Thymus (tissue), 14 donors: Measurements from ENCODE around the gene ENOSF1. TPM values are rescaled to one million over a fixed set of nuclear protein-coding genes. Genes with fewer than 3 reads are reported as not detected.
A peak's percentile ranks its signal among the peaks of the same experiment; 100 is the strongest.
"Not testable (repeated sequence)": the region's sequence is repeated elsewhere in the genome, so short reads cannot be mapped to it uniquely, and the experiment has no call there.

Experiments
- DNase-seq, 9 donors: peaks; one replicate each; pipeline ENCODE4 v3.0.0-alpha.2; 2013; ENCODE audit warnings: low spot score in 9 of 9, low read depth in 6 of 9, missing footprints in 1 of 9
- H3K27ac ChIP-seq, 2 donors: one replicate each; pipeline ENCODE4 v1.5.1; 2013; ENCODE audit warnings: control low read depth in 1 of 2, low read depth in 1 of 2, low read length in 1 of 2, mild to moderate bottlenecking in 1 of 2, moderate library complexity in 1 of 2
- H3K27me3 ChIP-seq, 2 donors: one replicate each; pipeline ENCODE4 v1.5.1; 2013; ENCODE audit warnings: low read length in 1 of 2; ENCODE audit not compliant: control insufficient read depth in 2 of 2, insufficient read depth in 1 of 2
- H3K36me3 ChIP-seq, 2 donors: one replicate each; pipeline ENCODE4 v1.5.1; 2013; ENCODE audit warnings: low read length in 1 of 2, mild to moderate bottlenecking in 1 of 2, moderate library complexity in 1 of 2; ENCODE audit not compliant: control insufficient read depth in 2 of 2, insufficient read depth in 2 of 2
- H3K4me1 ChIP-seq, 2 donors: one replicate each; pipeline ENCODE4 v1.5.1; 2013; ENCODE audit warnings: low read length in 2 of 2; ENCODE audit not compliant: control insufficient read depth in 2 of 2, insufficient read depth in 2 of 2
- H3K4me3 ChIP-seq, 2 donors: one replicate each; pipeline ENCODE4 v1.5.1; 2013; ENCODE audit warnings: low read length in 2 of 2, control low read depth in 1 of 2, mild to moderate bottlenecking in 1 of 2
- H3K9me3 ChIP-seq, 2 donors: one replicate each; pipeline ENCODE4 v1.5.1; 2013; ENCODE audit warnings: low read length in 1 of 2, mild to moderate bottlenecking in 1 of 2; ENCODE audit not compliant: control insufficient read depth in 2 of 2, insufficient read depth in 1 of 2
- WGBS: extraction: QIAGEN DNeasy Blood & Tissue Kit; methylation state at CpG from one replicate; pipeline ENCODE4 v1.1.7; 2013; 5-methylcytosine and 5-hydroxymethylcytosine counted together
- long read RNA-seq, 10 donors: transcript quantifications; one replicate each; lab custom pipeline, GENCODE V29; 2026
- polyA plus RNA-seq: library from polyadenylated mRNA; stranded (reverse); fragments of 200-250 nt; gene quantifications from one replicate; pipeline ENCODE4 v1.2.3, GENCODE V29; 2013
- total RNA-seq: library from RNA; stranded (reverse); fragments of 120-200 nt; gene quantifications from one replicate; pipeline ENCODE4 v1.2.4, GENCODE V29; 2013
- donor health status: healthy.

The ENOSF1 gene
- total RNA-seq = 31.0 TPM
- polyA plus RNA-seq = 83.1 TPM
- long read RNA-seq, donor 1, full-length matches to known transcripts = 1 of 1 reads
- long read RNA-seq, donor 1, partial matches to known transcripts = 0 of 1 reads
- long read RNA-seq, donor 1, other reads (novel, unspliced or antisense) = 0 of 1 reads
- long read RNA-seq, donor 2, transcript ENOSF1-214 (7 exons, 1,096 nt) = major isoform, 8 of 25 reads
- long read RNA-seq, donor 2, partial matches to known transcripts = 5 of 25 reads
- long read RNA-seq, donor 2, other reads (novel, unspliced or antisense) = 0 of 25 reads
- long read RNA-seq, donor 3, transcript ENOSF1-201 (16 exons, 1,867 nt) = major isoform, 6 of 30 reads
- long read RNA-seq, donor 3, transcript ENOSF1-213 (3 exons, 443 nt) = major isoform, 6 of 30 reads
- long read RNA-seq, donor 3, partial matches to known transcripts = 12 of 30 reads
- long read RNA-seq, donor 3, other reads (novel, unspliced or antisense) = 0 of 30 reads
- long read RNA-seq, donor 4, full-length matches to known transcripts = 4 of 4 reads
- long read RNA-seq, donor 4, partial matches to known transcripts = 0 of 4 reads
- long read RNA-seq, donor 4, other reads (novel, unspliced or antisense) = 0 of 4 reads
- long read RNA-seq, donor 5, transcript ENOSF1-214 (7 exons, 1,096 nt) = major isoform, 6 of 331 reads
- long read RNA-seq, donor 5, partial matches to known transcripts = 71 of 331 reads
- long read RNA-seq, donor 5, other reads (novel, unspliced or antisense) = 243 of 331 reads
- long read RNA-seq, donor 6, partial matches to known transcripts = 0 of 4 reads
- long read RNA-seq, donor 6, other reads (novel, unspliced or antisense) = 0 of 4 reads
- long read RNA-seq, donor 7, partial matches to known transcripts = 213 of 221 reads
- long read RNA-seq, donor 7, other reads (novel, unspliced or antisense) = 0 of 221 reads
- long read RNA-seq, donor 8, partial matches to known transcripts = 0 of 4 reads
- long read RNA-seq, donor 8, other reads (novel, unspliced or antisense) = 0 of 4 reads
- long read RNA-seq, donor 9, full-length matches to known transcripts = 6 of 6 reads
- long read RNA-seq, donor 9, partial matches to known transcripts = 0 of 6 reads
- long read RNA-seq, donor 9, other reads (novel, unspliced or antisense) = 0 of 6 reads
- long read RNA-seq, donor 10, partial matches to known transcripts = 0 of 6 reads
- long read RNA-seq, donor 10, other reads (novel, unspliced or antisense) = 0 of 6 reads

- 11% methylated on average over 90 of the region's 91 CpGs for WGBS
- Histone ChIP-seq H3K36me3 (peaks cover 8 to 13% of the 10 kb centered on the region in 2 donors), H3K27me3 (peaks cover 0 to 3% of the 10 kb centered on the region in 2 donors), H3K9me3 (peaks cover 1 to 7% of the 10 kb centered on the region in 2 donors), H3K4me3 (peak within 1 kb of the TSS; percentile 56 to 69), H3K4me1 (peaks cover 5 to 14% of the 10 kb centered on the region in 2 donors), H3K27ac (peak within 1 kb of the TSS; percentile 75 to 79)
- peak; percentile 34 to 87 (median 63) for DNase-seq
These were observed at the start of gene ENOSF1 for GRCh38 chr18:712401-713134. Gene ENOSF1 (minus strand): TSS chr18:712630. CDS start chr18:712587, 43 bp downstream.

GRCh38 chr18:759864-760263 lies 47.4 kb upstream of the ENOSF1 start:
- H3K4me3 ChIP-seq, H3K9me3 ChIP-seq, H3K4me1 ChIP-seq, DNase-seq, H3K27ac ChIP-seq, H3K27me3 ChIP-seq, H3K36me3 ChIP-seq: not testable (repeated sequence)
- WGBS = 98% methylated on average over 2 of the region's 4 CpGs

- Histone ChIP-seq H3K9me3 (no peaks in the 10 kb centered on the region), H3K27me3 (no peaks in the 10 kb centered on the region), H3K4me1 (no peaks in the 10 kb centered on the region), H3K27ac (no peak overlapping the region), H3K36me3 (peaks cover 0 to 4% of the 10 kb centered on the region in 2 donors), H3K4me3 (no peak overlapping the region)
- WGBS = 72% methylated on average over 2 of the region's 2 CpGs
- DNase-seq = no peak
These were observed 43.1 kb upstream of the ENOSF1 start for GRCh38 chr18:755506-755905.

- H3K27me3 ChIP-seq = no peaks in the 10 kb centered on the region
- H3K4me3 ChIP-seq = no peak overlapping the region
- H3K9me3 ChIP-seq = no peaks in the 10 kb centered on the region
- H3K36me3 ChIP-seq = peaks cover 2 to 4% of the 10 kb centered on the region in 2 donors
- no peaks in the 10 kb centered on the region for H3K4me1 ChIP-seq
- 97% methylated on average over 1 of the region's 1 CpG for WGBS
- no peak for DNase-seq
- no peak overlapping the region for H3K27ac ChIP-seq
These were observed 42.2 kb upstream of the ENOSF1 start for GRCh38 chr18:754656-755055.

GRCh38 chr18:750456-750855 lies 38.0 kb upstream of the ENOSF1 start:
- Histone ChIP-seq H3K4me1 (no peaks in the 10 kb centered on the region), H3K9me3 (no peaks in the 10 kb centered on the region), H3K36me3 (peaks cover 3 to 4% of the 10 kb centered on the region in 2 donors), H3K4me3 (no peak overlapping the region), H3K27me3 (no peaks in the 10 kb centered on the region), H3K27ac (no peak overlapping the region)
- no peak for DNase-seq
- 98% methylated on average over 1 of the region's 1 CpG for WGBS

GRCh38 chr18:744832-745597 lies 32.6 kb upstream of the ENOSF1 start:
- no peaks in the 10 kb centered on the region for H3K9me3 ChIP-seq
- no peaks in the 10 kb centered on the region for H3K27me3 ChIP-seq
- 98% methylated on average over 2 of the region's 2 CpGs for WGBS
- DNase-seq = no peak
- no peak overlapping the region for H3K4me3 ChIP-seq
- H3K36me3 ChIP-seq = peaks cover 5 to 11% of the 10 kb centered on the region in 2 donors
- H3K4me1 ChIP-seq = no peaks in the 10 kb centered on the region
- no peak overlapping the region for H3K27ac ChIP-seq

- H3K36me3 ChIP-seq = peaks cover 8 to 9% of the 10 kb centered on the region in 2 donors
- peak; percentile 9 to 57 (median 18) for DNase-seq
- H3K9me3 ChIP-seq = no peaks in the 10 kb centered on the region
- no peaks in the 10 kb centered on the region for H3K4me1 ChIP-seq
- no peak overlapping the region for H3K4me3 ChIP-seq
- H3K27ac ChIP-seq = no peak overlapping the region
- no peaks in the 10 kb centered on the region for H3K27me3 ChIP-seq
These were observed 29.6 kb upstream of the ENOSF1 start for GRCh38 chr18:741931-742512.
